Parathyroid adenoma (tissue), 2 donors: ENCODE data around the gene MYO16.

Experiments
- H2AFZ ChIP-seq: fragments of 300-600 bp; sonication (generic); one replicate; pipeline ENCODE4 v1.7.0; 2017; ENCODE audit warnings: antibody characterized with exemption, mild to moderate bottlenecking
- H3K27ac ChIP-seq: fragments of 300-600 bp; sonication (generic); one replicate; pipeline ENCODE4 v1.7.0; 2017
- H3K27me3 ChIP-seq: fragments of 300-600 bp; sonication (generic); one replicate; pipeline ENCODE4 v1.7.0; 2017; ENCODE audit warnings: low read length; ENCODE audit not compliant: control insufficient read depth, insufficient read depth
- H3K36me3 ChIP-seq: fragments of 300-600 bp; sonication (generic); one replicate; pipeline ENCODE4 v1.7.0; 2017; ENCODE audit warnings: low read length; ENCODE audit not compliant: control insufficient read depth, insufficient read depth
- H3K4me1 ChIP-seq: fragments of 300-600 bp; sonication (generic); one replicate; pipeline ENCODE4 v1.7.0; 2017; ENCODE audit warnings: control low read depth
- H3K4me2 ChIP-seq: fragments of 300-600 bp; sonication (generic); one replicate; pipeline ENCODE4 v1.7.0; 2017; ENCODE audit warnings: low read length
- H3K4me3 ChIP-seq: fragments of 300-600 bp; sonication (generic); one replicate; pipeline ENCODE4 v1.7.0; 2017; ENCODE audit warnings: low read depth, low read length
- H3K79me2 ChIP-seq: fragments of 300-600 bp; sonication (generic); one replicate; pipeline ENCODE4 v1.7.0; 2017; ENCODE audit warnings: control low read depth
- H3K9ac ChIP-seq: fragments of 300-600 bp; sonication (generic); one replicate; pipeline ENCODE4 v1.7.0; 2017; ENCODE audit warnings: mild to moderate bottlenecking
- H3K9me3 ChIP-seq: fragments of 300-600 bp; sonication (generic); one replicate; pipeline ENCODE4 v1.7.0; 2017; ENCODE audit warnings: low read length; ENCODE audit not compliant: control insufficient read depth
- CTCF ChIP-seq: fragments of 300-600 bp; sonication (generic); IDR thresholded peaks from one replicate; pipeline ENCODE4 v1.7.0; 2017; ENCODE audit warnings: antibody characterized with exemption, mild to moderate bottlenecking
- donor health status: primary hyperparathyroidism.

The MYO16 gene

DNA sequence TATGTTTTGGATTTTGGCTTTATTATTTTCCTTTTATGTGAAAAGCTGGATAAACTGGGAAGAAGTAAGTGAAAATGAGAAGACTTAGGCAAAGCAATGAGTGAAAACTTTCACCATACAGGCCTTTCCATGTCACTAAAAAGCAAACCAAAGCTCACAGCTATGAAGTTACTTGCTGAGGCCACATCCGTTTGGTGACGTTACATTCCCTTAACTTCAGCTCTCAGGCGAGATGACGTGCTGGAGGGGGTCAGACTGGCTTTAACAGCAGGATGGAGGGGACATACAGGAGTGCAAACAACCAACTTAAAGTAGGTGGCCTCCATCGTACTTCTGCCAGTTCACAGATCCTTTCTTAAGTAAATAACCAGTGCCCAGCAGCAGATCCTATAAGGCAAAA is 522.3 kb downstream of the MYO16 start:
- no peak overlapping the region for H3K4me3 ChIP-seq
- no peaks in the 10 kb centered on the region for H3K4me1 ChIP-seq
- H3K9me3 ChIP-seq = no peaks in the 10 kb centered on the region
- H2AFZ ChIP-seq = no peak overlapping the region
- no peaks in the 10 kb centered on the region for H3K79me2 ChIP-seq
- H3K36me3 ChIP-seq = no peaks in the 10 kb centered on the region
- no peak overlapping the region for H3K9ac ChIP-seq
- H3K27ac ChIP-seq = no peak overlapping the region
- H3K27me3 ChIP-seq = no peaks in the 10 kb centered on the region
- H3K4me2 ChIP-seq = no peak overlapping the region
- no peak for TF ChIP-seq CTCF

DNA sequence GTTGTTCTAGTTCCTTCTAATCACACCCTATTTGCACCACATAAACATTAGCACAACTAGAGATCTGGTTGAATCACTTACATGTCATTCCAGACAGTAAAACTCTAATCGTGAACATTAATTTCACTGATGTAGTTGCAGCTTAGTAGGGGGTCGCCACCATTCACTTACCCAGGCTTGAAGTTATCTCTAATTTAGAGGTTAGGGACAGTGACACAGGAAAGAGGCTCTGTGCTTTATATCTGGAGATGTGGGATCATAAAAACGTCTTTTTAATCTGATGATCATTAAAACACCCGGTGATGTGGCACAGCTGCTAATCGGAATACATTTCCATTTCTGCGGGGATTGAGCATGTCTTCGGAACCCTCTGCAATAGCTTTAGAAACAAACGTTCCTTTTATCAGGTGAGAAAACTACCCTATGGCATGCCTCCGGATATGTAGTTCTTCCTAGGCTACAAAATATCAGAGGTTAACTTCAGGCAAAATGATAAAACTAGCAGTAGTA is 523.0 kb downstream of the MYO16 start:
- no peak for TF ChIP-seq CTCF

GRCh38 chr13:109152941-109153340 is 523.5 kb downstream of the MYO16 start:
- no peak overlapping the region for H2AFZ ChIP-seq
- no peaks in the 10 kb centered on the region for H3K79me2 ChIP-seq
- no peaks in the 10 kb centered on the region for H3K4me1 ChIP-seq
- no peaks in the 10 kb centered on the region for H3K9me3 ChIP-seq
- H3K27ac ChIP-seq = no peak overlapping the region
- no peak for TF ChIP-seq CTCF
- no peaks in the 10 kb centered on the region for H3K27me3 ChIP-seq
- H3K4me2 ChIP-seq = no peak overlapping the region
- no peak overlapping the region for H3K4me3 ChIP-seq
- H3K36me3 ChIP-seq = no peaks in the 10 kb centered on the region
- no peak overlapping the region for H3K9ac ChIP-seq

More for the DNA sequence above, 523.0 kb downstream of the MYO16 start:
- Histone ChIP-seq H3K9me3 (no peaks in the 10 kb centered on the region), H3K27me3 (no peaks in the 10 kb centered on the region), H3K4me3 (no peak overlapping the region), H3K79me2 (no peaks in the 10 kb centered on the region), H3K36me3 (no peaks in the 10 kb centered on the region), H2AFZ (no peak overlapping the region), H3K4me1 (no peaks in the 10 kb centered on the region), H3K27ac (no peak overlapping the region), H3K9ac (no peak overlapping the region), H3K4me2 (no peak overlapping the region)

GRCh38 chr13:109154146-109154545 is 524.7 kb downstream of the MYO16 start:
- Histone ChIP-seq H3K36me3 (no peaks in the 10 kb centered on the region), H3K4me3 (no peak overlapping the region), H3K9ac (no peak overlapping the region), H3K9me3 (no peaks in the 10 kb centered on the region), H3K4me2 (no peak overlapping the region), H2AFZ (no peak overlapping the region), H3K27me3 (no peaks in the 10 kb centered on the region), H3K79me2 (no peaks in the 10 kb centered on the region), H3K27ac (no peak overlapping the region), H3K4me1 (no peaks in the 10 kb centered on the region)
- TF ChIP-seq CTCF = no peak

GRCh38 chr13:109154546-109154945 is 525.1 kb downstream of the MYO16 start:
- Histone ChIP-seq H3K36me3 (no peaks in the 10 kb centered on the region), H3K27me3 (no peaks in the 10 kb centered on the region), H3K4me1 (no peaks in the 10 kb centered on the region), H3K4me3 (no peak overlapping the region), H3K79me2 (no peaks in the 10 kb centered on the region), H3K9ac (no peak overlapping the region), H3K27ac (no peak overlapping the region), H3K4me2 (no peak overlapping the region), H3K9me3 (no peaks in the 10 kb centered on the region), H2AFZ (no peak overlapping the region)
- no peak for TF ChIP-seq CTCF
